ENCODE data around the gene SS18L1.

The SS18L1 gene

GRCh38 chr20:62226707-62227590, 83.4 kb downstream of the SS18L1 start:
- DNase-seq (ENCODE audit: low spot score): no peak

GRCh38 chr20:62227591-62227976, 84.0 kb downstream of the SS18L1 start:
- no peak for DNase-seq (ENCODE audit: low spot score)

- DNase-seq (ENCODE audit: low spot score): no peak
Measured at GRCh38 chr20:62227977-62228958, 84.7 kb downstream of the SS18L1 start.

- no peak for DNase-seq (ENCODE audit: low spot score)
Measured at GRCh38 chr20:62228982-62229545, 85.5 kb downstream of the SS18L1 start.

- no peak for DNase-seq (ENCODE audit: low spot score)
Measured at GRCh38 chr20:62229667-62230066, 86.1 kb downstream of the SS18L1 start.

- no peak for DNase-seq (ENCODE audit: low spot score)
Measured at GRCh38 chr20:62230276-62230675, 86.7 kb downstream of the SS18L1 start.

GRCh38 chr20:62230696-62231095, 87.1 kb downstream of the SS18L1 start:
- DNase-seq (ENCODE audit: low spot score): no peak

- no peak for DNase-seq (ENCODE audit: low spot score)
Measured at GRCh38 chr20:62231292-62231691, 87.7 kb downstream of the SS18L1 start.

Measured in hematopoietic multipotent progenitor cell treated with erythropoietin and hydrocortisone succinate and interleukin-3 and kit ligand, for 15 days (in vitro differentiated cells).